Activated CD4-positive, alpha-beta T cell treated with anti-CD3 and anti-CD28 coated beads, Interleukin-2, Interleukin-4, amounts not matched to agents 100 ng/mL and 50 ng/mL, durations not matched to agents 16 hours and 8 hours (primary cell): ENCODE measurements around the gene CDK14.
A peak's percentile ranks its signal among the peaks of the same experiment; 100 is the strongest.

Experiments
- DNase-seq: peaks from one replicate; pipeline ENCODE4 v3.0.0-alpha.2; 2020; ENCODE audit warnings: low spot score

CDK14 gene

DNA sequence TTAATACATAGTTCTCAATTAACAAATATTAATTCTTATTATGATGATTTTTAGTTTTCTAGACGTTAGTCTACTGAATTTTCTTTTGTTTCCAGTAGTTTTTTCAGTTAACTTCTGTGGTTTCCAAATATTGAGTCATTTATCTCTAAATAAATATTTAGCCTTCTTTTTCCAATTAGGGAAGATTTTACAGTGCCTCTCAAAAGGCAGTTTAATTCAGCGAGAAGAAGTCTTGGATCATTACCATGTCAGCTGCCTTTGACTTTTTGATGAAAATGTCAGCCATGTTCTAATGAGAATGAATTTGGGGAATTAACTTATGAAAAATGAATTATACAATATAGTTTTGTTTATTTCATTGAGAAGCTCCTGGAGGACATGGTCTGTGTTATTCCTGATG, 90.0 kb downstream of the CDK14 start:
- DNase-seq: no peak

DNA sequence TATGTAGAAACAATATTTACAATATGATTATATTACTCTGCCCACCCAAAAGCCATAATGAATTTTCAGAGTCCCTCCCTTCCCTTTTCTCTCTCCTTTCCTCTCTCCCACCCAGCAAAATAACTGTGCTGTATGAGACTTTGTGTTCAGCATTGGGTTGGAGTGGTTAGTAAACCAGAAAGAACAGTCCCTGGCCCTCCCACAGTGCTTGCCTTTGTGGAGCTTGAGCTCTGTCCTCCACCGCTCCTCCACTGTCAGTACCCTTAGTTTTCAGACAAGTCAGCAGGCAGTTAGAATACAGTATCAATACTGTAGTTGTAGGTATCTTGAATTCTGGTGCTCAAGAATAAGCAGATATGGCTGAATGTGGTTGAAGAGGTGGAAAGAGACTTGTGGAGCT, 92.7 kb downstream of the CDK14 start:
- no peak for DNase-seq

DNA sequence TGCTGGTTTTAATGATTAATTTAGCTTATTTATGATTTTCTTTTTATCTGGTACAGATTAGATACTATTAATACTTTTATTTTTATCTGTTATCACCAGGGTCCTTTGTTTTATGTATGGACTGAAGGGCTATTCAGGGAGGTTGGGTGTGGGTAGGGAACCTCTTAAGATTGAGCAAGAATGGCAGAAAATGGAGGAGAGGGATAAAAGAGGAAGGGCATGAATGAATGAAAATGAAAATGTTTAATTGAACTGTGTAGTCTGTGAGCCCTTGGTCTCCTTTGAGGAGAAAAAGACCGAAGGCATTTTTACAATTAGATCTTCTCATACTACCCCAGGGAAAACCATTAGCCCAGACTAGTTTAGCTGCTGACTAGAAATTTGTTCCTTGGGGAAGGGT, 93.1 kb downstream of the CDK14 start:
- no peak for DNase-seq

DNA sequence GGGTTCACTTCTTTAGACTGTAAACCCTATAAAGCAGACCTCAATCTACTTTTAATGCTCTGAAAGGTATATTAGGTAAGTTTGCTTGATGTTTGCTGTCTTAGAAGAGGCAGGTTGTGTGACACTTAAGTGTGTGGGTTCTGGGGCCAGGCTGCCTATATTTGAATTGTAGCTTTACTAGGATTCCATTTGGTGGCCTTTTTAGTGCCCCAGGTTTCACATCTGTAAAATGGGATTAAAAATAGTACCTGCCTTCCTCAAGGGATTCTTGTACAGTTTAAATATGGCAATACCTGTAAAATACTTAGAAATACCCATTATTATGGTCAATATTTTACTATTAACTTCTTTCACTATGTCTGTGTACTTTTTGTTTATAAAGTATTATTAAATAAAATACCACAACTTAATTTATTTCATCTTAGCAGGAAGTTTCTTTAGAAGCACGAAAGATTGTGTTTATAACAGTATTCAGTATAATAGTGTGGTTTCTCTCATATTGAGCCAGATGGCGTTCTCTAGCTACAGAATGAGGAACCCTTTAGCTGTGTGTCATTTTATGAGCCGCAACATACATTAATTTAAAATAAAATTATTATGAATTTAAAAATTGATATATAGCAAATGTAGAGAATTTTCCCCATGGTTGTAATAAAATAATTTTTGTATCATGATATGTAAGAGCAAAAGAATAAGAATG, 94.2 kb downstream of the CDK14 start:
- DNase-seq: no peak

DNA sequence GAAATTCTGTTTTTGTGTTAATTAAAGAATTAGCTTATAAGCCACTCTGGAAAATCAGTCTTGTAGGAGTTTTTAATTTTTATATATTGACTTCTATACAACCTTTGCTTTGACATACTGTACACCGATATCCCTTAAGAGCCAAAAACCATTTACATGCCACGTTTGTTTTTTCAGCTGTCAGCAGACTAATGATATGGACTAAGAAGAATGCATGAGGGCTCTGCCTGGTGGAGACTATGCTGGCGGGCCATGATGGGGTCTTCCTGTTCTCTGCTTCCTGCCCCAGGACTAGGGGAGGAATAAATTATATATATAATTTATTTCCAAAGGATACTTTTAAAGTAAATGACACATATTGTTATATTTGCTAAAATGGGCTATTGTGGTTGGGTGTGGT, 96.3 kb downstream of the CDK14 start:
- DNase-seq: no peak

DNA sequence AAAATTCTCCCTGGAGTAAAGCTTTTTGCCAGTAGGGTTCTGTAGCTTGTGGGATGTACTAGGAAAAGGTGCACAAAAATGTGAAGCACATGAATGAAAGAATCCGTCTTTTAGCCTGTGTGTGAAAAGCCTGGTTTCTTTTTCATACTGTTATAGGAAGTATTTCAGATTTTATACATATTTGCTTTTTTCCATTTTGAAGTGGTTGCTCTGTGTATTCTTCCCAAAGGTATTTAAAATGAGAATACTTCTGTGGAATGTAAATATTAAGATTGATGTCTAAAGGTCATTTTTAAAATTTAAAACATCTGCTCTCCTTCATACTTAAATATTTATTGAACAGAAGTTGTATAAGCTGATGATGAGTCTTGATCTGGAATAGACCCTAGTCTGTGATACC, 96.8 kb downstream of the CDK14 start:
- DNase-seq: no peak

DNA sequence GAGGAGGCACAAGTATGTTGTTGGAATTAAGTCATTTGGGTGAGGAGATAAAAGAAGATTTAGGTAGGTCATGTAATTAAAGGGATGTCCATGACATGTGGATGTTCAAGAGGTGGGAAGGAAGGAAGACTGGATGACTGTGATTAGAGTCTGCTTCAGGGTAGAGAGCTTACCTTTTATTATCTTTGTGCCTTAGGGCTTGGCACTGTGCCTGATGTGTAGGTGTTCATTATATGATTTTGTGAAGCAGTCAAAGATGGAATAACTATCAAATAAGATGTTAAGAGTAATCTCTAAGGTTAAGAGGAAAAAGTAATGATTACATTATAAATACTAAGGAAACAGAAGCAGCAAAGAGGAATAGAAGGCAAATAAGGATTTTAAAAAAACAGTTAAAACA, 97.8 kb downstream of the CDK14 start:
- DNase-seq: no peak

DNA sequence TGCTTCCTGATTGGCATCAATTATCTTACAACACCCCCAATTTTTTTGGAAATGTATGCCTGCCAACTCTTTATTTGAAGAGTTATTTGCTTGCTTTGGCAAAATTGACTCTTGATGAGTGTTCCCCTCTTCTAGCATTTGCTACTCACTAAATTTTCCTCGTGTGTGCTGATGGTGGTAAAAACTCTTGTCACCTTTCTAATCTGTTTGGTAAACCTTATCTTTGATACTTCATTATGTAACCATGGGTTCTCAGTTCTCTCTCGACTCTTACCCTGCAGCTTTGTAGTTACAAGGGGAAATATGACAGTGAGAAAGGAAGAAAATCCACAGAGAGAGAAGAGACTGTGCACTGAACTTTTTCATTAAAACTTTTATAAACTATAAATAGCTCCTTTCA, 102.5 kb downstream of the CDK14 start:
- DNase-seq: no peak

DNA sequence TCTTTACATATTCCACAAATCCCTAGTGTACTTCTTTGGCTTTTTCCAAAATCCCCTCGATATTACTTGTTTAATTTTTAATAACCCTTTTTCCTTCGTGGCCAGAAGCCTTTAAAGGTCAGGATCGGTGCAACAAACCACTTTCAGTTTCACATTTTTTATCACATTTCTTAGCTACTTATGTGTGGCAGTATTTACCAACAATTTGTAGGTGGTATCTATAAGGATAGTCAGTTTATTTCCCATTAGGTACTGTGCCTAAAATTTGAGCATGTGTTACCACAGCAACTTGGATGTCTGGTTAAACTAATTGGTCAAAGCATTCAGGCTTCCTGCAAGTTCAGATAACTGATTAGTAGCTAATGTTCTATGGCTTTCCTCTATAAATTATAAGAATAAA, 104.9 kb downstream of the CDK14 start:
- DNase-seq: no peak

DNA sequence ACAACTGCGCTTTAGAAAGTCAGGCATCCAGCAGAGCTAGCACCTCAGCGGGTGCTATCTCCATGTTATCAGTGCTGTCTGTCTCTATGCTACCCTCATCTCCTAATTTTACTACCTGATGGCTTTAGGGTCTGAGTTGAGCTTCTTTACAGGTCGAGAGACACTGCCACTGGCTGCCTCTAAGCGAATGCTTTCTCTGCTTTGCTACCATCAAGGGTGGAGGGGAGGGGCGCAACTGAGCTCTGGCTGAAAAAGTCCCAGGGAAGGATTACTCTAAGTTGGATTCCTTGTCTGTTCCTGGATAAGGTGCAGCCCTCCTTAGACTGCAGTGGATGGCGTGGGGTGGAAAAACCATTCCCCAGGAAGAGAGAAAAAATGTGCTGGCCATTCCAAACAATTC, 105.7 kb downstream of the CDK14 start:
- no peak for DNase-seq

DNA sequence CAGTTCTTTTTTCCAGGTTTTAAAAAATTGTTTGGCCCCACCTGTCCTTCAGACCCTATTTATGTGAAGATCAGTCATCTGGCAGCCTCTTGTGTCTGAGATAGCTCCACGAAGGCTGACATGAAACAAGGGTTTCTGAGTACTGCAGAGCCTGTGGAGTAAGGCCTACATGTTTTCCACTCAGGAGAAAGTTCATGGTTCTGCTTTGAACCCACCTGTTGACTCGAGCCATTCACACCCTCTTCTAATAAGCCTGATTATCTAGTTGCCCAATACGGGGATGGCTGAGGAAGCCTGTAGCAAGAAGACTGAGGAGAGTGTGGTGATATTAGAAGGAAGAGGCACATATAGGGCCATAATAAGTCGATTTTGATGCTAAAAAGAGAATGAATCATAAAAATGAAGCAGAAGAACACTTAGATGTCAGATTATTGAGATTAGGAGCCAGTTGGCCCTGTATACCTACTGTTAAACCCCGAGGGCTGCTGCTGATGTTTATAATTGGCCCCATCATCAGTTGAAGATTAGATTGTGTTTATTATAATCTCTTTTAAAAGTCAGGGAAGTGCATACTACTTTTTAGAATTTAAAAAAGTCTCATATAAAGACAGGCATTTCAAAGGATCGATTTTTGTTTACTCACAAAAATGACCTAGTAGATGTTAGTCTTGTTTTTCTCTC, 109.4 kb downstream of the CDK14 start:
- DNase-seq: no peak

DNA sequence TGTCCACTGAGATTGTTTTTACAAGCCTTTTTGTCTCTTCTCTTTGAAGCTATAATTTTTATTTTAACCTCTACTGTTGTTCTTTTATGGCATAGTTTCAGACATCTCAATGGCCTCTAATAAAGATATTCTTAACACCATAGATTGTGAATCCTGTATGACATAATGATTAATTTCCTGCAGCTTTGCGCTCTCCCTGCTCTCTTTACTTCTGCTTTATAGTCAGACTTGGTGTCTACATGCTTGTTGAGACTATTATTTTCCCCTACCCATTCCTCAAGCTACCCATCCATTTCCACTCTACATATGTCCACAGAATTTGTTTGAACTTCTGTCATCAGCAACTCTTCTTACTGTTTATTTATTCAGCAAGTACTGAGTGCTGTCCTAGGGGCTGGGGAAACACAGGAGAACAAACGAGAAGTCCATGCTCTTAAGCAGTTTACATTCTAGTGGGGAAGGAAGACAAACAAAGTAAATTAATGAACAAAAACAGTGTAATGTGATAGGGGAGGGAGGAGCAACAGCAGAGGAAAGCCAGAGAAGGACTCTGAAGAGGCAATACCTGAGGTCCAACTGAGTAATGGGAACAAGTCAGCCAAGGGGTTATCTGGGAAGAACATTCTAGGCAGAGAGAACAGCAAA, 110.1 kb downstream of the CDK14 start:
- DNase-seq: no peak

DNA sequence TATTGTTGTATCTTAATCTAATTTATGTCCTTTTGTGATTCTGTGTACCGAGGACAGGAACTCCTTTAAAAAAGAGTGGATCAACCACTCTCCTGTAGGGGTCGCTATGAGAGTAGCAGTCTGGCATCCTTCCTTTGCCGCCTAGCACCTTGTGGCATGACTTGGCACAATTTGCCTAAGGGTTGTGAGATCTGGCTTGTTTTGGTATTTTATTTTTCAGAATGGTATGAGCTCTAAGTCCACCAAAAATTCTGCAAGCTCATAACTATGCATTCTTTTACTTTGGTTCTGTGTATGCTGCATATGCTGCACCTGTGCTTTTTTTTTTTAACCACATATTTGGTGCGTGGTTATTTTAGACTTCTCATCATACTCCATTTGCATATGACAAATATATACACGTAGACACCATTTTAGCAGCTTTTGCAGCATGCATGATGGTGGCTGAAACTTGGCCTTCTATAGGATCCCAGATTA, 112.8 kb downstream of the CDK14 start:
- DNase-seq: peak; percentile 22

DNA sequence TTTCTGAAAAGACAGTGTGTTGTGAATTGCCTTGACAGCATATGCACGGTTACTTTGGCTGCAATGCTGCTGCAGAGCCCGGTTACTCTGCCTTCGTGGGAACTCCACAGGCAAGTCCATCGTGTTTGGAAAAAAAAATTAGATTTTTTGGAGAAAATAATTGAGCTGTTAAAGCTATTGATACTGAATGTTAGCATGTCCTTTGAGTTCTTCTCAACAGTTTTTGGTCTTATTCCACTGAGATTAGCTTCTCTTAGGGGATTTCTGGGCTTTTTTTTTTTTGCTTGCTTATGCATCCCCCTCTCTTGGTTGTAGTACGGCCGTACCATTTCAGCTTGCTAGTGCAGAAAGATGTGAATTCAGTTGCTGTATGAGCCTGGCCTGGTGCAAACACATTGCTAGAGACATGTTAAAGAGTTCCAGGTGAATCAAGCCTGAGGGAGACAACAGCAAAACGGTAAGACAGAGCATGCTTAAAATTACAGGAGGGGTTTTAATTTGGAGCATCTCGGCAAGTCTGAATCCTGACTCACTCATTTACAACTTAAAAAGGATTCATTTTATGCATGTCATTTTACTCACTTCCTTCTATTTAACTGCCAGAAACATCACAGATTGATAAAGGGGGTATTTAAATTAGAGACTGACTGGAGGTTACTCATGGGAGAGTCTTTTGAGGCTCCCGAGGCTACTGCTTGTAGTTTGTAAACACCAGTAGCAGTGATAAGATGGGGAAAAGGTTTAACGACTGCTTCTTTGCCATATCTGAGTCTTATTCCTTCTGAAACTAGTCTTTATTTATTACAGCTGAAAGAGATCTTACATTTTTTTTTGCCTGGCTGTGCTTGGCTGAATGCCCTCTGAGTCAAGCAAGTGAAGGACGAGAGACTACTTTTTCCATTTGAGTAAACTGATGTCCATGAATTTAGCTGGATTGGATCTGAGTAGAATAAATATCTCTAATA, 113.7 kb downstream of the CDK14 start:
- DNase-seq: no peak

DNA sequence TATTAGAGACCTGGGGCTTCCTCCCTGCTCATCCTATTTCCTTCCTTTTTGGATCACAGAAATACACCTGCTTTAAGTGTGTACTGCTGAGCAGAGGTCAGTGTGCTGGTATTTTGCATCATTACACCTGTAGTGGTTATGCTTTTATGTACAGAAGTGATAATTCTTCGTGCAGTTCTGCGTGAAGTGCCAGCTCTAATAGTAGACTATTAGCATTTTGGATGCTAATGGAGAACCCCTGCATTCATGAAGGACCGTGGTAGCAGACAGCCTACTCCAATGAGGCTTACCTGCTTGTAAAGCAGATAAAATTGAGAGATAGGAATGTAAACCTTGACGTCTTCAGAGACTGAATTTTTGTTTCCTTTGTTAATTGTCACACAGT, 114.3 kb downstream of the CDK14 start:
- no peak for DNase-seq

DNA sequence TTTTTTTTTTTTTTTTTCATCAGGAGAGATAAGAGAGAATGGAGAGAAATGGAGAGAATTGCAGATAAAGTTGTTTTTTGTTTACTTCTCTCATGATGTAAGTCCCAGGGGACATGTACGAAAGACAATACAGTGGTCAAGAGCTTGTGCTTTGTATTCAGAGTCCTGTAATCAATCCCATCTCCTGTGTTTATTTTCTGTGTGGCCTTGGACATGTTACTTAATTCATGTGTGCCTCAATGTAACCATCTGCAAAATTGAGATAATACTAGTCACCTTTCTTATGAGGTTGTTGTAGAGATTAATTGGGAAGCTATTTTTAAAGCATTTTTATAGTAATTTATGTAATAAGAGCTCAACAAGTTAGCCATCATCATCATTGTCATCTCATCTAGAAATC, 117.5 kb downstream of the CDK14 start:
- DNase-seq: no peak

DNA sequence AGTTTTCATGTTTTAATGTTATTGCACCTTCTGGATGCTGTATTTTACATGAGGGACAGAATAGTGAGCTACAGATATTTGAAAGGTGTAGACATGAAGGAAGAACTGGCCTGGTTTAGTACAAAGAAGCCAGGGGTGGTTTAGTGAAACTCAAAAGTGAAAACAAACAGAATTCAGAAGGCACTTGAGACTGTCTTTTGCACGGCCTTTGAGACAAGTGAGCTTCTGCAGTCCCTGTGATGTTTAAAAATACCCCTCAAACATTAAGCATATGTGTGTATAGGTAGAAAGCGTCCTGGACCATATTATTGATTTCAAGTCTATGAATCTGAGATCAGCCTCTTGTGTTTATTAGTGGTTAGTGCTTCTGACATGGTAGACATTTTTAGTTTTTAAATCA, 118.9 kb downstream of the CDK14 start:
- no peak for DNase-seq

DNA sequence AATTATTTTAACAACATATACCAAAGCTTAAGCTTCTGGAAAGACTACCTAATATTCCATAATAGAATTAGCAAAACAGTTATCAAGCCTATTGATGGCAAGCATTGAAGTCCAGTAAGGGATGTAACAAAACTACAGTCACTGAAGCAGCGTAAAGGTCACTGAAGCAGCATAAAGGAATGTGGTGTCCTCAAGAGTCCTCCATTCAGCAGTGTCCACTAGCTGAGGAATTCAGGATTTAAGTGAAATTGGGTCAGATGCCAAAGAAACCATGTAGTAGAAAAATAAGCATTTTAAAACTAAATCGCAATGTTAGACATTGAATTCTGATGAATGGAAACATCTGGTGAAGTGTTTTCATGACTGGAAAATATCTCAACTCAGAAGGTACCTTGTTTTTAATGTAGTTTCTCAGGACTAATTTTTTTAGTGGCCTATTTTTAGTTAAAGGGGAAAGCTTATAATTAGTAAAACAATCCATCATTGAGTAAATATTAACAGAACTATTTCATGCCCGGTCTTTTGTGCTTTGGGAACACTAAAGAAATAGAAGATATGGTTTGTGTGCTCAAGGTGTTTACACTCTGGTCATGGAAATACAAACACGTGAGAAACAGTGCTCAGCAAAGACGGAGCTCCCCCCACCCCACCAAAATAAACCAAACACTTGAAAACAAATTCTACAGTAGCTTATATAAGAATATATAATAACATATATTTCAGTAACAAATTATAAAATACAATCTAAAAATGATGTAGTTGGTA, 121.4 kb downstream of the CDK14 start:
- no peak for DNase-seq

DNA sequence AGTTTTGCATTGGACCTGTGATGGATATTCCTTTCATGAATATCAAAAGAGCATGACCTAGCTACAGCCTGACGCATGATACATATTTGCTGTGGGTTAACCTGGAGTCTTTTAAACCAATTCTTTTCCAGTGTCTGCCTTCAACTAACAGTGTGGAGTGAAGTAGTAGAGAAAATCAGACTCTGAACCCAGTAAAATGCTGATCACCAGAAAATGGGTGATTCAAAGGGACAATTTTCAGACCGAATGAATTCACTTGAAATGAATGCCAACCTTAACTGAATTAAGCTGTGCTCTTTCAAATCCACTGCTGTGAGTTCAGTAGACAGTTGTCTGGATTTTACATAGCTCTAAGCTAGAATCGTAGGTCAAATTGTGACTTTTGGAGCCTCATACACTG, 123.0 kb downstream of the CDK14 start:
- DNase-seq: no peak

DNA sequence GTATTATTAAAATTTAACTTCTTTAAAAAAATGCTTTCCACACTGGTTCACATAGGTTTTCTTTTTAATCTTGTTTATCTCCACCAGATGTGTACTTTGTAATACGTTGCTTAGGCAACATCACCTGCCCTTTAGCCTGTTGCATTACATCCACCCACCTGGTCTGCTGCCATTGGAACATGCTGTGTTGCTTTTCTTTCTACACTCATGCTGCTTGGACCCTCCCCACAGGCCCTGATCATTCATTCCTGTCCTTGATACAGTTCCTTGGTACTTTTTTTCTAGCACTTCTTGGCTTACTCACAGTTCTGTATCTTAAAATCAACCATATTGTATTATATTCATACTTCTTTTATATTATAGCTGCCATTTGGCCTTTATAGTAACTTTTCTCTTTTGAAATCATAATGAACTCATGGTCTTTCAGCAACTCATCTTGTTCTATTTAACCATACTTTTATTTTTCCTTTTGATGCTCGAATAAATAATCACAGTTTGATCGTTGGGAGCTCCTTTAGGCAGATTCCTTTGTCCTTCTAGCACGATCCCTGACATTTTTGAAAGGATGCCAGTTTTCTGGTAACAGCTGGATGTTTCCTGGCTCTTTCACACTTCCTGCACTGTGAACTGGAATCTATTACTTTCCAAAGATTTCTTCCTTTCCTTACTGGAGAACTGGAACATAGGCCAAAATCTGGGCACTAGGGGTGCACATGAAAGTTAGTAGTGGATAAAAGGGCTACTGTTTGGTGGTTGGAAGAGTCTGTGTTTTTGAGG, 125.1 kb downstream of the CDK14 start:
- DNase-seq: no peak
